ENCODE results near the gene CCDC112.
"Not testable (repeated sequence)": the region's sequence is repeated elsewhere in the genome, so short reads cannot be mapped to it uniquely, and the experiment has no call there.

CCDC112 gene

GRCh38 chr5:115262321-115263077 lies 34.0 kb downstream of the CCDC112 start, which contains the start of gene PGGT1B:
Gene PGGT1B (minus strand): TSS chr5:115262877. CDS start chr5:115262851, 26 bp downstream.
- peak within 1 kb of the TSS; percentile 67; the same call in 1 of the 2 replicates for H3K27ac ChIP-seq (ENCODE audit: low read depth, low read length)
- H3K9ac ChIP-seq (ENCODE audit: low read length): peak within 1 kb of the TSS; percentile 91
- no peaks in the 10 kb centered on the region for H3K27me3 ChIP-seq (ENCODE audit: control insufficient read depth, insufficient read depth, low read length)
- no peaks in the 10 kb centered on the region for H3K9me3 ChIP-seq (ENCODE audit: control insufficient read depth, insufficient read depth, low read depth, low read length)
- peaks cover 12% of the 10 kb centered on the region for H3K36me3 ChIP-seq (ENCODE audit: control insufficient read depth, insufficient read depth, low read length)
- H3K4me1 ChIP-seq (ENCODE audit: control insufficient read depth, insufficient read depth, low read length): 0 out of 2 replicates have a peak, but pooled peaks cover 15% of the 10 kb centered on the region
- peak within 1 kb of the TSS; percentile 91 for H3K4me3 ChIP-seq (ENCODE audit: low read depth, low read length)

DNA sequence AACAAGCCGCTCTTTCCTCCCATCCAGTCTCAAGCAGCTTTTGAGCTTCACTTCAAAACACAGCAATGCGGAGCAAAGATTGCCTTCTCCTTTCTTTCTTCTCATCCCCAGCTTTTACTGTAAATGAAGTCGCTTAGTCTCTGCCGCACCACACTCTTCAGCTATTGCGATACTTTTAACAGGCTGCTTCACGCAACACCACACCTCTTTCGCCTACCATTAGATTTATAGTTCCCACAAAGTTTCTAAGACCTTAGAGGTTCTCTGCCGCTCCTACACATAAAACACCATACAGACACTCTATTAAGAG lies 34.5 kb downstream of the CCDC112 start:
- Histone ChIP-seq H3K4me1 (ENCODE audit: control insufficient read depth, insufficient read depth, low read length) (0 out of 2 replicates have a peak, but pooled peaks cover 15% of the 10 kb centered on the region), H3K4me3 (ENCODE audit: low read depth, low read length) (peak overlapping the region; percentile 91), H3K27me3 (ENCODE audit: control insufficient read depth, insufficient read depth, low read length) (no peaks in the 10 kb centered on the region), H3K9ac (ENCODE audit: low read length) (peak overlapping the region; percentile 91), H3K9me3 (ENCODE audit: control insufficient read depth, insufficient read depth, low read depth, low read length) (no peaks in the 10 kb centered on the region), H3K27ac (ENCODE audit: low read depth, low read length) (peak overlapping the region; percentile 67; the same call in 1 of the 2 replicates), H3K36me3 (ENCODE audit: control insufficient read depth, insufficient read depth, low read length) (peaks cover 10% of the 10 kb centered on the region)

DNA sequence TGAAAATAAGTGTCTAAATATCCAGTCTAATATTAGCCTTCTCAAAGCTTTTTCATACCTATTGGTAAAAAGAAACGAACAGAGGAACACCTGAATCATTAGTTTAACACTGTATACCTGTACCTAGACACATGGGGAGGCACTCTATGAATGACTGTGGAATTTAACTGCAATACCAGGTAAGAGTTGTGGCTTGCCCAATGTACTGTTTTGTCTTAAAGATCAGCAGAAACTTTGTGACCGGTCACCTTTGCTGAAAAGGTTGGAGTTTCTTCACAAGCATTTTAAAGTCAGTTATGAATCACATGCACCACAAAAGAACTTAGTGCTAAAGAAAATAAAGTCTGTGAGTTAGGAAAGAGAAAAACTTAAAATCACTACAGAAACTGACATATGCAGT lies 36.2 kb downstream of the CCDC112 start:
- Histone ChIP-seq H3K4me3 (ENCODE audit: low read depth, low read length) (no peak overlapping the region), H3K27ac (ENCODE audit: low read depth, low read length) (no peak overlapping the region), H3K9ac (ENCODE audit: low read length) (no peak overlapping the region)

GRCh38 chr5:115257981-115258380 lies 38.5 kb downstream of the CCDC112 start:
- Histone ChIP-seq H3K9ac (ENCODE audit: low read length) (no peak overlapping the region), H3K36me3 (ENCODE audit: control insufficient read depth, insufficient read depth, low read length) (no peaks in the 10 kb centered on the region), H3K4me1 (ENCODE audit: control insufficient read depth, insufficient read depth, low read length) (0 out of 2 replicates have a peak, but pooled peaks cover 10% of the 10 kb centered on the region), H3K27ac (ENCODE audit: low read depth, low read length) (no peak overlapping the region), H3K4me3 (ENCODE audit: low read depth, low read length) (no peak overlapping the region), H3K9me3 (ENCODE audit: control insufficient read depth, insufficient read depth, low read depth, low read length) (no peaks in the 10 kb centered on the region), H3K27me3 (ENCODE audit: control insufficient read depth, insufficient read depth, low read length) (no peaks in the 10 kb centered on the region)

More for the DNA sequence above, 36.2 kb downstream of the CCDC112 start:
- H3K4me1 ChIP-seq (ENCODE audit: control insufficient read depth, insufficient read depth, low read length): 0 out of 2 replicates have a peak, but pooled peaks cover 15% of the 10 kb centered on the region
- no peaks in the 10 kb centered on the region for H3K9me3 ChIP-seq (ENCODE audit: control insufficient read depth, insufficient read depth, low read depth, low read length)
- peaks cover 6% of the 10 kb centered on the region for H3K36me3 ChIP-seq (ENCODE audit: control insufficient read depth, insufficient read depth, low read length)
- H3K27me3 ChIP-seq (ENCODE audit: control insufficient read depth, insufficient read depth, low read length): no peaks in the 10 kb centered on the region

DNA sequence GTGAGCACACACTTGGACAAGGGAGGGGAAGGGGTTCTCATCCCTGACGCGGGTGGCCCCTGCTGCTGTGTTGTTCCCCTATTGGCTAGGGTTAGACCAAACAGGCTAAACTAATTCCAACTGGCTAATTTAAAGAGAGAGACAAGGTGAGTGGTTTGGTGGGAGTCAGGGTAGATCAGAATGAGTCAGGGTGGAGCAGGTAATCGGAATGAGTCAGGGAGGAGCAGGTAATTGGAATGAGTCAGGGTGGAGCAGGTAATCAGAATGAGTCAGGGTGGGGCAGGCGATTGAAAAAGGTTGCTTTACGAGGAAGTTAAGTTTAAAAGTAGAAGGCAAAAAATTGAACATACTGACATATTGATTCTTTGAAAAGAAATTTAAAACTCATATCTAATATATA lies 47.1 kb downstream of the CCDC112 start:
- H3K4me3 ChIP-seq (ENCODE audit: low read depth, low read length); H3K9me3 ChIP-seq (ENCODE audit: control insufficient read depth, insufficient read depth, low read depth, low read length); H3K9ac ChIP-seq (ENCODE audit: low read length); H3K36me3 ChIP-seq (ENCODE audit: control insufficient read depth, insufficient read depth, low read length); H3K4me1 ChIP-seq (ENCODE audit: control insufficient read depth, insufficient read depth, low read length); H3K27ac ChIP-seq (ENCODE audit: low read depth, low read length); H3K27me3 ChIP-seq (ENCODE audit: control insufficient read depth, insufficient read depth, low read length): not testable (repeated sequence)

DNA sequence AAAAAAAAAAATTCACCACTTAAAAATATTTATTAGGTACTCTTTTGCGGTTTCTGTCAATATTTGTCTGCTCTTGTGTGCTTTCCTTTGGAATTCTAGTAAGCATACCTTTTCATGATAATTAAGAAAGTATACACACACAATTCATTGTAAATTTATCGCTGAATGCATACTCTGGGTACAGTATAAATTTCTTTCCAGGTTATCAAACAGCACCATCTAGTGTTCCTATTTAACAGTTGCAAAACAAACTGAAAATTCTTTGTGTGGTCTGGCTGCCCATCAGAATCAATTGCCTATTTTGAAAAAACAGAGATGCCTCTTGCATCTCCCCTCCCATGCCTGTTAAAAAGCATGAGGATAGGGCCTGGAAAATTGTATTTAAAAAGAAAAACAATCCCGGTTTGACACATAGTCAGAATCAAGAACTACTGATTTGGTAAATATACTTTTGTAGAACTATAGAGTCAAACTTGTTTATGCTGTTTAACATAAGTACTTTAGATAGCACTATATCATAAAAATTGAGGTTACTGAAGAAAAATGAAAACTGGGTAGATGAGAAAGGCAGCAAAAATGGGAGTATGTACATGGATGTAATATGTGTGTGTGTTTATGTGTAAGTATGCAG lies 50.0 kb downstream of the CCDC112 start:
- no peak overlapping the region for H3K4me3 ChIP-seq (ENCODE audit: low read depth, low read length)

GRCh38 chr5:115243412-115243811 lies 53.0 kb downstream of the CCDC112 start:
- no peak overlapping the region for H3K4me3 ChIP-seq (ENCODE audit: low read depth, low read length)
- H3K27me3 ChIP-seq (ENCODE audit: control insufficient read depth, insufficient read depth, low read length): no peaks in the 10 kb centered on the region
- no peak overlapping the region for H3K27ac ChIP-seq (ENCODE audit: low read depth, low read length)
- H3K4me1 ChIP-seq (ENCODE audit: control insufficient read depth, insufficient read depth, low read length): no peaks in the 10 kb centered on the region
- no peaks in the 10 kb centered on the region for H3K9me3 ChIP-seq (ENCODE audit: control insufficient read depth, insufficient read depth, low read depth, low read length)
- H3K36me3 ChIP-seq (ENCODE audit: control insufficient read depth, insufficient read depth, low read length): peaks cover 23% of the 10 kb centered on the region
- H3K9ac ChIP-seq (ENCODE audit: low read length): no peak overlapping the region

More for the DNA sequence above, 50.0 kb downstream of the CCDC112 start:
- H3K27me3 ChIP-seq (ENCODE audit: control insufficient read depth, insufficient read depth, low read length): no peaks in the 10 kb centered on the region
- no peak overlapping the region for H3K9ac ChIP-seq (ENCODE audit: low read length)
- H3K9me3 ChIP-seq (ENCODE audit: control insufficient read depth, insufficient read depth, low read depth, low read length): no peaks in the 10 kb centered on the region
- H3K4me1 ChIP-seq (ENCODE audit: control insufficient read depth, insufficient read depth, low read length): no peaks in the 10 kb centered on the region
- no peak overlapping the region for H3K27ac ChIP-seq (ENCODE audit: low read depth, low read length)
- no peaks in the 10 kb centered on the region for H3K36me3 ChIP-seq (ENCODE audit: control insufficient read depth, insufficient read depth, low read length)

DNA sequence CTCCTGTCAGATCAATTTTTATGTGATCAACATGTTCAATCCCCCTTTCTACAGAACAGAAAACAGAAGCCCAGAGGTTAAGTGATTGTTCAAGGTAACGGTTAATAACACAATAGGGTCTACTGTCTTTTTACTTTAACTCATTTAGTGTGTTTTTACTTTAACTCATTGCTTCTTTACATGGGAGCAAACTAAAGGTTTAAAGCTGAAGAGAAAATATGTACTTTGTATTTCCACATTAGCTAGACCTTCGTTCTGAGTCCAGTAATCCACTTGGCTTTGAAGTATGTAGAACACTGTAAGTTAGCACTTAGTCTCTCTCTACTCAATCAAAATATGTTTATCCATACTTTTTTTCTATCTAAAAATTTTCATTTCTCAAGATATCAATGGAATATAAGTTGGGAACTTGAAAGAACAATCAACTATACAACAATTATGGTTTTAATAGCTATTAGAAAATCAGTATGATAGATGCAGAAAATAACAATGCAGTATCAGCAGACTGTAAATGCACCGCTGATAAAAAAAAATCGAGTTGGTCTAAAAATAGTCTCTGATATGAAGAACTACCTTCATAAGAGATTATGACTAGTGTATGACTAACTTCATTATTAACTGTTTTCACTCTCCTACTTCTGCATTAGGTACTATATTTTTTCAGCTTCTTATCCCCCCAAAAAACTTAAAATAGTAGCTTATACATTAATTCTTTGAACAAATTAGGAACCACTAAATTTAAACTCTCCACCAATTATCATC lies 54.4 kb downstream of the CCDC112 start:
- peaks cover 27% of the 10 kb centered on the region for H3K36me3 ChIP-seq (ENCODE audit: control insufficient read depth, insufficient read depth, low read length)
- H3K4me1 ChIP-seq (ENCODE audit: control insufficient read depth, insufficient read depth, low read length): no peaks in the 10 kb centered on the region; the same call in 1 of the 2 replicates
- H3K9me3 ChIP-seq (ENCODE audit: control insufficient read depth, insufficient read depth, low read depth, low read length): no peaks in the 10 kb centered on the region
- no peaks in the 10 kb centered on the region for H3K27me3 ChIP-seq (ENCODE audit: control insufficient read depth, insufficient read depth, low read length)
- no peak overlapping the region for H3K27ac ChIP-seq (ENCODE audit: low read depth, low read length)
- no peak overlapping the region for H3K4me3 ChIP-seq (ENCODE audit: low read depth, low read length)
- no peak overlapping the region for H3K9ac ChIP-seq (ENCODE audit: low read length)

- H3K27me3 ChIP-seq (ENCODE audit: control insufficient read depth, insufficient read depth, low read length): no peaks in the 10 kb centered on the region
- H3K9ac ChIP-seq (ENCODE audit: low read length): no peak overlapping the region
- no peak overlapping the region for H3K27ac ChIP-seq (ENCODE audit: low read depth, low read length)
- peaks cover 36% of the 10 kb centered on the region for H3K36me3 ChIP-seq (ENCODE audit: control insufficient read depth, insufficient read depth, low read length)
- no peaks in the 10 kb centered on the region; the same call in 1 of the 2 replicates for H3K4me1 ChIP-seq (ENCODE audit: control insufficient read depth, insufficient read depth, low read length)
- H3K9me3 ChIP-seq (ENCODE audit: control insufficient read depth, insufficient read depth, low read depth, low read length): no peaks in the 10 kb centered on the region
- H3K4me3 ChIP-seq (ENCODE audit: low read depth, low read length): no peak overlapping the region
These were observed 59.4 kb downstream of the CCDC112 start for GRCh38 chr5:115237066-115237465.

DNA sequence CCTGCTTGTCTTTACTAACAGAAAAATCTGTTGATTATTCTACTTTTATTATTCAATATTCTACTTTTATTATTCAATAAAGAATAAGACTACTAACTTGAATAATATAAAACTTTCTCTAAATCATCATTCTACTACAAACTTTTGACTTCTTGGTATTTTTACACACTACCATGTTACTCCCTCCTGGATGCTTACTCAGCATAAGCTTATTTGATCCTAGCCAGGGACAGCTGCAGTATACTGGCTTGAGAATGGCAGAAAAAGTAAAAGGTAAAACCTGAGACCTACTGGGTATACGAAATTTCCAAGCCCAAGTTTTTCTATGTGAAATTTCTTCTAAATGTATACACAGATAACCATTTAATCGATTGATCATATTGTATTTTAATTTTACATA lies 59.9 kb downstream of the CCDC112 start:
- Histone ChIP-seq H3K27ac (ENCODE audit: low read depth, low read length) (no peak overlapping the region), H3K27me3 (ENCODE audit: control insufficient read depth, insufficient read depth, low read length) (no peaks in the 10 kb centered on the region), H3K36me3 (ENCODE audit: control insufficient read depth, insufficient read depth, low read length) (peaks cover 36% of the 10 kb centered on the region), H3K4me1 (ENCODE audit: control insufficient read depth, insufficient read depth, low read length) (no peaks in the 10 kb centered on the region; the same call in 1 of the 2 replicates), H3K9ac (ENCODE audit: low read length) (no peak overlapping the region), H3K4me3 (ENCODE audit: low read depth, low read length) (no peak overlapping the region), H3K9me3 (ENCODE audit: control insufficient read depth, insufficient read depth, low read depth, low read length) (no peaks in the 10 kb centered on the region)

GRCh38 chr5:115231598-115231997 lies 64.9 kb downstream of the CCDC112 start:
- Histone ChIP-seq H3K36me3 (ENCODE audit: control insufficient read depth, insufficient read depth, low read length) (peaks cover 39% of the 10 kb centered on the region), H3K4me3 (ENCODE audit: low read depth, low read length) (no peak overlapping the region), H3K27ac (ENCODE audit: low read depth, low read length) (no peak overlapping the region), H3K9ac (ENCODE audit: low read length) (no peak overlapping the region), H3K9me3 (ENCODE audit: control insufficient read depth, insufficient read depth, low read depth, low read length) (no peaks in the 10 kb centered on the region), H3K4me1 (ENCODE audit: control insufficient read depth, insufficient read depth, low read length) (no peaks in the 10 kb centered on the region), H3K27me3 (ENCODE audit: control insufficient read depth, insufficient read depth, low read length) (no peaks in the 10 kb centered on the region)

Measured in HUES6 (cell line).